Skeletal muscle satellite cell (primary cell): ENCODE results near the gene CCNI.
"Not testable (repeated sequence)": the region's sequence is repeated elsewhere in the genome, so short reads cannot be mapped to it uniquely, and the experiment has no call there.

Source experiments
- H3K27me3 ChIP-seq: 2 replicates; pipeline ENCODE4 v1.7.0; 2013; ENCODE audit warnings: low read length; ENCODE audit not compliant: control insufficient read depth, insufficient read depth
- H3K36me3 ChIP-seq: 2 replicates; pipeline ENCODE4 v1.7.0; 2013; ENCODE audit warnings: mild to moderate bottlenecking, control low read depth, low read length; ENCODE audit not compliant: insufficient read depth
- H3K4me1 ChIP-seq: 2 replicates; pipeline ENCODE4 v1.7.0; 2013; ENCODE audit warnings: low read length; ENCODE audit not compliant: control insufficient read depth, insufficient read depth
- H3K4me2 ChIP-seq: 2 replicates; pipeline ENCODE4 v1.7.0; 2013; ENCODE audit warnings: mild to moderate bottlenecking, low read length
- H3K4me3 ChIP-seq: 2 replicates; pipeline ENCODE4 v1.7.0; 2013; ENCODE audit warnings: low read length
- H3K9ac ChIP-seq: 2 replicates; pipeline ENCODE4 v1.7.0; 2013; ENCODE audit warnings: mild to moderate bottlenecking, low read depth, low read length, moderate library complexity
- H3K9me3 ChIP-seq: replicated peaks from 2 replicates; pipeline ENCODE4 v1.7.0; 2013; ENCODE audit warnings: mild to moderate bottlenecking, control low read depth, low read length

The CCNI gene

DNA sequence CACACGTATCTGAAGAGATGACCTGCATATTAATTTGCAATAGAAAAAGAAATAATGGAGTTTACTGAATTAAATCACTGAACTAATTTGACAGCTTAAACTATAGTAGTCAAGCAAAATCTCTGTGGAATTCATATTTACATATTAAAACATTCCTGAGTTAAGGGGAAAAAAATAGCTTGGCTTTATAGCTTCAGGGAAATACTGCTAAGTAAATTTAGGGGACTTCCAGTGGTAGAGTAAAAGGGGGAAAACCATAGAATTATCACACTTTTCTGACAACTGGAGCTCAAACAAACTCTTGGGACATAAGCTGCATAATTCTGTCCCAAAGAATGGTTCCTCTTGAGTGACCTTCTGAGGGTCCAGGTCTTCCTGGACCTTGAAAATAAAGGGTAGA is 28.6 kb upstream of the CCNI start:
- H3K9ac ChIP-seq: no peak overlapping the region
- H3K4me1 ChIP-seq: peaks cover 9% of the 10 kb centered on the region
- peak overlapping the region; percentile 58 for H3K4me2 ChIP-seq
- H3K27me3 ChIP-seq: no peaks in the 10 kb centered on the region
- H3K9me3 ChIP-seq: no peaks in the 10 kb centered on the region
- no peak overlapping the region for H3K4me3 ChIP-seq
- no peaks in the 10 kb centered on the region for H3K36me3 ChIP-seq

DNA sequence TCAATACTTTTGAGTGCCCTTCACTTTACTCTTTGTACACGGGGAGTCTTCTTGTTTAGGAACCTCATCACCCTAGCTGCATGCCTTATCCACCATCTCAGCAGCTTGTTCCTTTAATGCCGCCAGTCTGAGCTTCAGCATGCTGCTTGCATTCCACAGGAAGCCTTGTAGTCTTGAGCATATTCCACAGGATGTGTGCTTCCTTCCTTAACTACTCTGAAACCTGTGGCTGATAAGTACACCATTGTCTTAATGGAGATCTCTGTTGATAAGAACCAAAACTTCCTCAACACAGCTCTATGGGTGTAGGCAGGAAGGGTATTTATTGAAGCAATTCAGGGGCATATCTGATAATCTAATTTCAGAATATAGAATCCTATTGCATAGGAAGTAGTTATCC is 24.4 kb upstream of the CCNI start:
- Histone ChIP-seq H3K9ac (no peak overlapping the region), H3K36me3 (no peaks in the 10 kb centered on the region), H3K4me1 (peaks cover 8% of the 10 kb centered on the region), H3K4me3 (no peak overlapping the region), H3K4me2 (no peak overlapping the region), H3K27me3 (no peaks in the 10 kb centered on the region), H3K9me3 (no peaks in the 10 kb centered on the region)

- H3K36me3 ChIP-seq: no peaks in the 10 kb centered on the region
- H3K4me2 ChIP-seq: no peak overlapping the region
- H3K4me3 ChIP-seq: no peak overlapping the region
- no peaks in the 10 kb centered on the region for H3K27me3 ChIP-seq
- H3K9me3 ChIP-seq: no peaks in the 10 kb centered on the region
- no peak overlapping the region for H3K9ac ChIP-seq
- H3K4me1 ChIP-seq: peaks cover 11% of the 10 kb centered on the region
Measured at GRCh38 chr4:77097611-77098010, 21.8 kb upstream of the CCNI start.

DNA sequence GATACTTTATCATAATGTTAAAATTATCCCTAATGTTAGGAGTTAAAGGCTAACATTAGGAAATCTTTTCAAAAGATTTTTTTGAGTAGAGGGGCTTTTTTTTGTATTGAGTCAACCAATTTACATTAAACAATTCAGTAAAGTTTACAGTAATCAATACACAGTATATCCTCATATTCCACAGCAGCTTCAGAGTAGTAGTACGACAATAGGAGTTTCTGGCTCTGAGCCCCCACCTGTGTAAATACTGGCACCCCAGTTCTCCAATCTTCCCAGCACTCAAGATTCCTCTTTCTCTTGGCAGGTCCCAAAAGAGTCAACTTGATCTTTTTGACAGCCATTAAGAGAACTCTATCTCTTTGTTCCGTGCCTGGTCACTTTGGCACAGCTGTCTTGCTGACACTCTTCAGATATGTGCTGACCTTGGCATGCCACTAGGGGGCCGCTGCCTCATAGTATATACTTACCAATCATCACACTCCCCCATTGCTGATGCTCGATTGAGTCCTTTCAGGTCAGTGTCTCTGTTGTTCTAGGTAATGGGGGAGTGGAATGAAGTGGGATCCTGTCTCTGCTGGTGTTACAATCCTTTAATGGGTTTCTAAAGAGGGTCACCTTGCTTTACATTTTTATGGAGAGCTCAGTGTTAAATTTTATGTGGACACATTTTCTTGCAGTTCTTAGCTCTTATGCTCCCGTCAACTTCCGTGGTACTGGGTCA is 19.5 kb upstream of the CCNI start:
- no peak overlapping the region for H3K4me3 ChIP-seq

DNA sequence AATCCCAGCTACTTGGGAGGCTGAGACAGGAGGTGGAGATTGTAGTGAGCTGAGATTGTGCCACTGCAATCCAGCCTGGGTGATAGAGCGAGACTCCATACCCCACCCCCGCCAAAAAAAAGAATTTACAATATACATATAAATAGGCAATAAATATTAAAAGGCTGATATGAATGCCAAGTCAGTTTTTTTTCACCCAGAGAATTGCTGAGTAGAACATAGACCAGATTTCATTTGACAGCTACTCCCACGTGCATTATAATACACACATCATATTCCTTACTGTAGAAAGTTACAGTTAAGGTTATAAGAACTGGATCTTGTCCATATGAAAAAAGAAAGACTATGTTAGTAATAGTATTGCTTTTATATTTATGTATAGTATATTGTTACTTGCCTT is 18.7 kb upstream of the CCNI start:
- Histone ChIP-seq H3K4me3 (no peak overlapping the region), H3K27me3 (no peaks in the 10 kb centered on the region), H3K36me3 (no peaks in the 10 kb centered on the region), H3K4me1 (peaks cover 11% of the 10 kb centered on the region), H3K9ac (no peak overlapping the region), H3K9me3 (no peaks in the 10 kb centered on the region), H3K4me2 (no peak overlapping the region)

More for the DNA sequence above, 19.5 kb upstream of the CCNI start:
- Histone ChIP-seq H3K4me2 (no peak overlapping the region), H3K27me3 (no peaks in the 10 kb centered on the region), H3K9me3 (no peaks in the 10 kb centered on the region), H3K4me1 (peaks cover 11% of the 10 kb centered on the region), H3K36me3 (no peaks in the 10 kb centered on the region), H3K9ac (no peak overlapping the region)

- Histone ChIP-seq H3K9me3 (no peaks in the 10 kb centered on the region), H3K4me2 (no peak overlapping the region), H3K4me1 (peaks cover 11% of the 10 kb centered on the region), H3K9ac (no peak overlapping the region), H3K36me3 (no peaks in the 10 kb centered on the region), H3K27me3 (no peaks in the 10 kb centered on the region), H3K4me3 (no peak overlapping the region)
Measured at GRCh38 chr4:77093401-77093800, 17.6 kb upstream of the CCNI start.

DNA sequence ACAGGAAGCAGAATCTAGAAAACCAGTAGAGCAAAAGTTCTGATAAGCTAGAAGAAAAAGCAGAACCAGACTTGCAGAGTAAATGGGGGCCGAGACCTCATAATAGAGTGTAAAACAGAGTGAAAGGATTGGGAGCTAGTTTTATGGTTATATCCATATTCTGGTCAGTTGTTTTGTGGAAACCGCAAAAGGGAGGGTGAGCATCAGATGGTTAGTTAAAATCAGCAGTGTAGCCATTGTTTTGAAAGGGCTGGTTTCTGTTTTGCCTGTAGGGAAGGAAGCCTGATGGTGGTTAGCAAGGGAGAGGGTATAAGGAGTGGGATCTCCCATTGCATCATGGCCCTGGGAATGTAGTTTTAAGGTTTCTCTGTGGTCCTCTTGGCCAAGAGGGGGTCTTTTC is 17.2 kb upstream of the CCNI start:
- no peaks in the 10 kb centered on the region for H3K9me3 ChIP-seq
- H3K27me3 ChIP-seq: no peaks in the 10 kb centered on the region
- H3K4me1 ChIP-seq: peaks cover 11% of the 10 kb centered on the region
- H3K4me3 ChIP-seq: no peak overlapping the region
- no peak overlapping the region for H3K9ac ChIP-seq
- no peaks in the 10 kb centered on the region for H3K36me3 ChIP-seq
- H3K4me2 ChIP-seq: no peak overlapping the region

GRCh38 chr4:77089866-77090265 is 14.1 kb upstream of the CCNI start:
- Histone ChIP-seq H3K9ac (no peak overlapping the region), H3K36me3 (no peaks in the 10 kb centered on the region), H3K4me2 (no peak overlapping the region), H3K27me3 (no peaks in the 10 kb centered on the region), H3K9me3 (no peaks in the 10 kb centered on the region), H3K4me1 (peaks cover 11% of the 10 kb centered on the region), H3K4me3 (no peak overlapping the region)

- H3K9ac ChIP-seq, H3K4me3 ChIP-seq, H3K36me3 ChIP-seq, H3K27me3 ChIP-seq, H3K9me3 ChIP-seq, H3K4me1 ChIP-seq, H3K4me2 ChIP-seq: not testable (repeated sequence)
Measured at GRCh38 chr4:77087027-77087426, 11.2 kb upstream of the CCNI start.

DNA sequence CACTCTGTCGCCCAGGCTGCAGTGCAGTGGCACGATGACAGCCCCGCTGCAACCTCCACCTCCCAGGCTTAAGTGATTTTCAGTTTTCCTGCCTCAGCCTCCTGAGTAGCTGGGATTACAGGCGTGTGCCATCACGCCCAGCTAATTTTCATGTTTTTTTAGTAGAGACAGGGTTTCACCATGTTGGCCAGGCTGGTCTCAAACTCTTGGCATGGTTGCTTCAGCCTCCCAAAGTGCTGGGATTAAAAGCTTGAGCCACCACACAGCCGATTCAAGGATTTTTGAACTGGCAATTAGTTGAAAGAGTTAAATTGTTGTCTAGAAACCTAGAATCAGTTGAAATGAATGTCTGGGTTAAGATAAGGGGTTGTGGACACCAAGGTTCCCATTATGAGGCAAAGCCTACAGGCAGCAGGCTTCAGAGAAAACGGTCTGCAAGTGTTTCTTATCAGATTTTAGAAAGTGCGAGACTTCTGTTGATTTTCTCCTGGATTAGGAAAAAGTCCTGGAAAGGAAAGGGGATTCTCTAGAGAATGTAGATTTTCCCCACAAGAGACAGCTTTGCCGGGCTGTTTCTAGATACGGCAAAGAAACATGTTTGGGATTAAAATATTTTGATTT is 8.3 kb upstream of the CCNI start:
- Histone ChIP-seq H3K4me1 (no peaks in the 10 kb centered on the region), H3K9ac (no peak overlapping the region), H3K36me3 (no peaks in the 10 kb centered on the region), H3K4me3 (no peak overlapping the region), H3K4me2 (no peak overlapping the region), H3K9me3 (no peaks in the 10 kb centered on the region), H3K27me3 (no peaks in the 10 kb centered on the region)

DNA sequence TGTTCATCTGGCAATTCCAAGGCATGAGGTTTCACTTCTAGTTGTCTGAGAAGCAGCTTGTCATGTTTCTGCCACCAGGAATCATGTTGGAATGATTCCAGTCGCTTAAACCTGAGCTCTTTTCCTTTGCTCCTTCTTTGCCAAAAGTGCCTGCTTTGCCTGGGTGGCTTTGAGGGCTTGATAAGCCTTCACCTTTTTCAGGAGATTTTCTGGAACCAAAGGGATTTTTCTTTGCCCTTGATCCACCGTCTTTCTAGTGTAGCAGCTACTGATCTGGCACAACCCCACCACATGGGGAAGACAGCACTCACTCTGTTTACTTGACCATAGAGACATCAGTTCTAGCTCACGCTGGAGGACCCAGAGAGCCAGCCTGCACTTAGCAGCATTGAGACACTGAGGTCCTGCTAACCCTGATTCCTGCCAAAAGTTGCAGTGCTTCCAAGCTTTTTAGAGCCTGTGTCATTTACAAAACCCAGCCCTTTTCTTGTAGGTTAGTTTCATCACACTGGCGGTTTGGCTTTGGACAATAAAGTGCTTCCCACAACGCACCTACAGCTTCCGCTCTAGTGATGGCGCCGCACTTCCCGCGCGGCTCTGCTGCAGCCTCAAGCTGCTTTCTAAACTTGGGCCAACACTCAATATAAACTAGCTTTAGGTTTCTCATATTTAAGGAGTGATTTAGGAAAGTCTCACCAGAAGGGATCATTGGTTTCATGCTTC is 7.3 kb upstream of the CCNI start:
- Histone ChIP-seq H3K4me2 (no peak overlapping the region), H3K4me1 (no peaks in the 10 kb centered on the region), H3K9me3 (no peaks in the 10 kb centered on the region), H3K4me3 (no peak overlapping the region), H3K36me3 (no peaks in the 10 kb centered on the region), H3K27me3 (no peaks in the 10 kb centered on the region), H3K9ac (no peak overlapping the region)

DNA sequence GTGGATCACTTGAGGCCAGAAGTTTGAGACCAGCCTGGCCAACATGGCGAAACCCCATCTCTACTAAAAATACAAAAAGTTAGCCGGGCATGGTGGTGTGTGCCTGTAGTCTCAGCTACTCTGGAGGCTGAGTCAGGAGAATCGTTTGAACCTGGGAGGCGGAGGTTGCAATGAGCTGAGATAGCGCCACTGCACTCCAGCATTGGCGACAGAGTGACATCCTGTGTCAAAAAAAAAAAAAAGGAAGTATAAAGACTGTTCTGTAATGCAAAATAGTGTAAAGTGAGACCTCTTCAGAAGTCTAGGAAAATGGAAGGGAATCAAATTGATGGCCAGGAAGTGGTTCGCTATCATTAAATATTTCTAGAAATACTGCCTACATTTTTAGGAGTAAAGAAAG is 5.0 kb upstream of the CCNI start:
- H3K9me3 ChIP-seq, H3K4me3 ChIP-seq, H3K4me1 ChIP-seq, H3K36me3 ChIP-seq, H3K9ac ChIP-seq, H3K4me2 ChIP-seq, H3K27me3 ChIP-seq: not testable (repeated sequence)
